Endometrial microvascular endothelial cells (primary cell): ENCODE data around the gene TYW3. TPM values are rescaled to one million over a fixed set of nuclear protein-coding genes. Genes with fewer than 3 reads are reported as not detected.
"Not testable (repeated sequence)": the region's sequence is repeated elsewhere in the genome, so short reads cannot be mapped to it uniquely, and the experiment has no call there.

Source experiments
- in situ Hi-C: cut with HindIII; loops from 2 replicates; pipeline ENCODE4 v1.10.0; 2017; ENCODE audit warnings: low sequenced_read_pairs, low pct_unique_long_range_greater_than_20kb; ENCODE audit errors: inconsistent ontology term
- total RNA-seq: library from RNA; depleted of rRNA; stranded (reverse); fragments of >200 nt; gene quantifications from one replicate; pipeline ENCODE4 v1.2.3, GENCODE V29; 2015; ENCODE audit errors: inconsistent ontology term

The TYW3 gene
- total RNA-seq, 1 donor from 2014 or later = 17.9 TPM

DNA sequence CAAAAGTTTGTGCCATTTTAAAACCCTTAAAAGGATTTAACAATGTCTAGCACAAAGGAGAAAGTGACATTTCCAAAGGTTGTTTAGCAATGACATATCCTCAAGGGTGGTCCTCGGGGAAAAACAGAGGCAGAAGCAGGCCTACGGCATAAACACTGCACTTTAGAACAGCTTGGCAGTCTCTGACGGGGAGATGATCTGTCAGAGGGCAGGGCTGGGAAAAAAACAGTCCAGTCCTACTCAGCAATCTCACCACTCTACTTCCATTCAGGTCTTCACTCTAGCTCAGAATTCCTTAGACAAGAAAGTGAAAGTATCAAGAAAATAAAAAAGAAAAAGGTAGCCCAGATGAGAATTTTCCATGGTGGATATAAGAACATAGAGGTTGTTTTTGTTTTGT is 4.2 kb upstream of the TYW3 start:
- in situ Hi-C loops = no loop called here

DNA sequence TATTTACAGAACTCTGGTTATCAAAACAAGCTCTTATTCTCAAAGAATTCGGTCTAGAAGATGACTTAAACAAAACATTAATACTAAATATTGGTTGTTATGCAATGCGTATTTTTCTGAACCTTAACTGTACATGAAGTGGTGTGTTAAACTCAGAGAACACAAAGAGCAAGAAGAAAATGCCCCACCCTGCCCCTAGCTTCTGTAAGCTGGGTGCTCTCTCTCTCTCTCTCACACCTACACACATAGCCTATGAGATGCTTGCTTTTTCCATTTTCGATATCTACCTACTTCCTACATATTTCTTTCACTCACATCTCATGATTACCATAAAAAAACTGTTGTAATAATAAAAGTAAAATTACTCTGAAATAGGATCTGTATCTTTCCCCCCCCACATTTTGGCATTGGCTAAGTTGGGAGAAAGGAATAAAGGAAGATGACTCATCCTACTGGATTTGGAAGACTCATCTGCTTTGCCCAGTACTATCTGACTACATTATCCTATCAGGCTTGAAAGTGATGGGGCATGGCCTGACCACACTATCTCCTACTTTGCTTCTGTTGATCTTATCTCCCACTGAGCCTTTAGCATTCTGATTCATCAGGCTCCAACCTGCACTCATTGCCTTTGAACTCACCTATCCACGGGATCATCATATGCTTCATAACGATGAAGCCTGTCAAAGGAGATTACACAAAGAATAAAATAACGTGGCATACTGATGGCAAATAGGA is 3.0 kb upstream of the TYW3 start:
- in situ Hi-C loops = no loop called here

DNA sequence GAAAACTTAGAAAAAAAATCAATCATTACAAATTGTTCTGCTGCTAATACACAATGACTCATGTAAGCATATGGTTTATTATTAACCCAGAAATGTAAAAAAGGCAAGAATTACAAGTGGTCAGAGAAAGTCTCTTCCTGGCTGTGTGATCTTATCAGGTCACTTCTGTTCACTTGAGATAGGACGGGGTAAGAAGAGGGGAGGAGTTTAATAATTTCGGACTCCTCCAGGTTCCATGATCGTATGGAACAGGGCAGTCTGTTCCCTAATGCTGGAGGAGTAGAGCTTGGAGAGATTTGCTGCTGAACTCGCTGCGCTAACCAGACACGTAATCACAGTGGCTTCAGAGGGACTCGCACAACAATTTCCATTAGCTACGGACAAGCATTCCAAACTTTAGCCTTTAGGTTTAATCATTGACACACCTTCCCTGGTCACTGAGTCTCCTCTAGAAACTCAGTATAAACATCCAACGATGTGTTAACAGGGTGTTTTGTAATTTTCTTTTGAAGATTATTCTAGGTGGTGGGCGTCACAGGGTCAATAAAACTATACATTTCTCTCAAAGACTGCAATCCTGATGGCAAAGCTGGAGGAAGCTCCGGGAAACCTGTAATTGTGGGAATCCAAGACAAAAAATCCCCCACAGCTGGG is 1.4 kb upstream of the TYW3 start:
- in situ Hi-C loops = no loop called here

DNA sequence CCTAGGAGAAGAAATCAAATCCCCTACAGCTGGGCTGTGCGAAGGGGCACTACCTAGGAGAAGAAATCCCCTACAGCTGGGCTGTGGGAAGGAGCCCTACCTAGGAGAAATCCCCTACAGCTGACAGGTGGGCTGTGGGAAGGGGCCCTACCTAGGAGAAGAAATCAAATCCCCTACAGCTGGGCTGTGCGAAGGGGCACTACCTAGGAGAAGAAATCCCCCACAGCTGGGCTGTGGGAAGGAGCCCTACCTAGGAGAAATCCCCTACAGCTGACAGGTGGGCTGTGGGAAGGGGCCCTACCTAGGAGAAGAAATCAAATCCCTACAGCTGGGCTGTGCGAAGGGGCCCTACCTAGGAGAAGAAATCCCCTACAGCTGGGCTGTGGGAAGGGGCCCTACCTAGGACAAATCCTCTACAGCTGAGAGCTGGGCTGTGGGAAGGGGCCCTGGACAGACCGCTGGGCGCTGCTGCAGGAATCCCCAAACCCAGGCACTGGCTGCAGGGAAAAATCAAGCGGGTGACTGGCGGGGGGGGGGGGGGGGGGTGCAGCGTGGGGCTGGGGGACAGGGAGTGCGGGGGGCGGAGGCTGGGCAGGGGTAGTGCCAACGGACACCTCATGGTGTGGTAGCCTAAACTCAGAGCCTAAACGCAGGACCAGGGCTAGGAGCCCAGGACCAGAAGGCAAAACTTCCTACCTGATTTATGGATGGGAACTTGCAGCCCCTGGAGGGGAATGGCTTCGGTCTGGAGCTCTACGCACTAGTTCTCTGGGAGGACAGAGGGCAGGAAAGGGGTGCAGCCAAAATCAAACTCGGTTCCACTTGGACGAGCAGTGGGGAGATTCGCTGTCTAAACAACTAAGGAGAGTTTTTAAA is 643 bp upstream of the TYW3 start:
- in situ Hi-C loops = not testable (repeated sequence)

DNA sequence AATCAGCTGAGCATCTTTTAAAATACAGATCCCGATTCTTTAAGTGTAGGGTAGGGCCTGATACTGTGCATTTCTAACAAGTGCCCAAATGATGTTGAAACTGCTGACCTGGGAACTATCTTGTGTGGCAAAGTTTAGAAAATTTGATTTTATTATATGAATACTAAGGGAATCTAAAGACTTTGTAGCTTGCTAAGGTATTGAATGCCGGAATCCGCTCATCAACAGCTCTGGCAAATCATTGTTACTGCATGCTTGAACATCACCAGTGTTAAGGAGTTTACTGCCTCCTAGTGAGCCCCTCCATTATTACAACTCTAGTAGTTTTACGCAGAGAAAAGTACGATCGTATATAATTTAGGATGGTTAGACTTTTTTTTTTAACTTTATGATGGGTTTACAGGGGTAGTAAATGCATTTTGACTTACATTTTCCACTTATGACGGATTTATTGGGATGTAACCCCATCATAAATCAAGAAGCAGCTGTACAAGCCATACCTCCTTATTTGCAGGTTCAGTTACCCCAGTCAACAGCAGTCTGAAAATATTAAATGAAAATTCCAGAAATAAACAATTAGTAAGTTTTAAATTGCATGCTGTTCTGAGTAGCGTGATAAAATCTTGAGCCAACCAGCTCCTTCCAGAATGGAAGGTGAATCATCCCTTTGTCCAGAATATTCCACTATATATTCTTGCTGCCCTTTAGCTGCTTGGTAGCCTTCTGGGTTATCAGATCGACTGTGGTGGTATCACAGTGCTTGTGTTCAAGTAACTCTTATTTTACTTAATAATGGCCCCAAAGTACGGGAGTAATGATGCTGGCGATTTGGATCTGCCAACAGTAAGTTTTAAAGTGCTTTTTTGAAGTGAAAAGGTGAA is 892 bp downstream of the TYW3 start:
- in situ Hi-C loops = no loop called here

DNA sequence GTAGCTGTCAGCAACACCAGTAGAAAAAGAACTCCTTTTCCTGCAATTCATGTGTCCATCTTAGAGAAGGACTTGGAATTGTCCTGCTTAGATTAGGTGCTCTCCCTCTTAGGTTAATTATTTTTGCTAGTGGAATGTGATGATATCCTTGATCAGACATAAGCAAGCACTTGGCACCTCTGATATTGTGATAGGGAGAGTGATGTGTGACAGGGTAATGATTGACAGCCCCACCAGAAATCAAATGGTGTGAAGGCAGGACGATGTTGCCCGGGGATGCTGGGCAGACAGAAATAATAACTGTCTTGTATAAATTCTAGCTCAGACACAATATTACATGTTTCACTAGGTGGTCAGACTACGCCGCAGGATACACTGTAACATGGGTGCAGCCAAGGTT is 4.4 kb downstream of the TYW3 start:
- in situ Hi-C loops = no loop called here

DNA sequence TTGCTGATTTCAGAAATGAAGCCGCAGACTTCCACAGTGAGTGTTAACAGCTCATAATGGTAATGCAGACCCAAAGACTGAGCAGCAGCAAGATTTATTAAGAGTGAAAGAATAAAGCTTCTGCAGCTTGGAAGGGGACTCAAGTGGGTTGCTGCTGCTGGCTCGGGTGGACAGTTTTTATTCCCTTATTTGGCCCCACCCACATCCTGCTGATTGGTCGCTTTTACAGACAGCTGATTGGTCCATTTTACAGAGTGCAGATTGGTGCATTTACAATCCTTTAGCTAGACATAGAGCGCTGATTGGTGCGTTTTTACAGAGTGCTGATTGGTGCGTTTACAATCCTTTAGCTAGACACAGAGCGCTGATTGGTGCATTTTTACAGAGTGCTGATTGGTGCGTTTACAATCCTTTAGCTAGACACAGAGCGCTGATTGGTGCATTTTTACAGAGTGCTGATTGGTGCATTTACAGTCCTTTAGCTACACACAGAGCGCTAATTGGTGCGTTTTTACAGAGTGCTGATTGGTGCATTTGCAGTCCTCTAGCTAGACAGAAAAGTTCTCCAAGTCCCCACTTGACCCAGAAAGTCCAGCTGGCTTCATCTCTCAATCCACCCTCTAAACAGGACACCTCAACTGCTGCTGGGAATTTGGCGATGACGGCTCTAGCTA is 7.5 kb downstream of the TYW3 start:
- in situ Hi-C loops = not testable (repeated sequence)

DNA sequence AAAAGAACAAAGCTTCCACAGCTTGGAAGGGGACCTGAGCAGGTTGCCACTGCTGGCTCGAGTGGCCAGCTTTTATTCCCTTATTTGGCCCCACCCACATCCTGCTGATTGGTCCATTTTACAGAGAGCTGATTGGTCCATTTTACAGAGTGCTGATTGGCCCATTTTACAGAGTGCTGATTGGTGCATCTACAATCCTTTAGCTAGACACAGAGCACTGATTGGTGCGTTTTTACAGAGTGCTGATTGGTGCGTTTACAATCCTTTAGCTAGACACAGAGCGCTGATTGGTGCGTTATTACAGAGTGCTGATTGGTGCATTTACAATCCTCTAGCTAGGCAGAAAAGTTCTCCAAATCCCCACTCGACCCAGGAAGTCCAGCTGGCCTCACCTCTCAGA is 12.3 kb downstream of the TYW3 start:
- in situ Hi-C loops = not testable (repeated sequence)

DNA sequence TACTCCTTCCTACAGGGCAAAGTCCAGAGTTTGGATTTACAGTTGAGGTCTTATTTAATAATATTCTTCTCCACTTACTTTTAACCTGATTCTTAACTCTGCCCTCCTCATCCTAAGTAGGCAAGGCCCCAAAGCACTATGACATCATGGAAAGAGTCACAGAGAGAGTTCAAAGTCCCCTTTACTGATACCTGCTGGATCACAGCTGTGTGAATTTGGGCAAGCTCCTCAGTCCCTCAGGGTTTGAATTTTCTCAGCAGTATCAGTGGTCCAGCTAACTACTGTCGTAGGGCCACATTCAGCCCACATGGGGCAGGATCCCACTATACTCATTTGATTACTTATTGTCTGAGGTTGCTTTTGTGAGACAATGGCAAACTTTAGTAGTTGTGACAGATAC is 16.0 kb downstream of the TYW3 start:
- in situ Hi-C loops = no loop called here

DNA sequence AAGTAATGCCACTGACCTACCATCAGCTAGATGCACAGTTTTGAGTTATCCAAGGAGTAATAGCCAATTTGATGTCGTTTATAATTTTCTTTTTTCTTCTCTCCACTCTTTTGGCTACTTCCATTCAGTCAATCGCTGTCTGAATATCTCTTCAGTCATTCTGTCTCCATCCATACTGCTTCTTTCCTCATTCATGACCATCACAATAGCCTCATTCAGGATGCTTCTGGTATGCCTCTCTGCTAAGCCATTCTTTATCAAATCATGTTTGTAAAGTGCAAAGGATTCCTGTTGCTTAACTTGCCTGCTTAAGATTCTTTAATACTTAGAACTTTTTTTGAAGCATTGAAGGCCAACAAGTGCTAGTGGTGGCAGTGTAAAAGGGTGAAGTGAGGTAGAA is 20.2 kb downstream of the TYW3 start:
- in situ Hi-C loops = no loop called here

DNA sequence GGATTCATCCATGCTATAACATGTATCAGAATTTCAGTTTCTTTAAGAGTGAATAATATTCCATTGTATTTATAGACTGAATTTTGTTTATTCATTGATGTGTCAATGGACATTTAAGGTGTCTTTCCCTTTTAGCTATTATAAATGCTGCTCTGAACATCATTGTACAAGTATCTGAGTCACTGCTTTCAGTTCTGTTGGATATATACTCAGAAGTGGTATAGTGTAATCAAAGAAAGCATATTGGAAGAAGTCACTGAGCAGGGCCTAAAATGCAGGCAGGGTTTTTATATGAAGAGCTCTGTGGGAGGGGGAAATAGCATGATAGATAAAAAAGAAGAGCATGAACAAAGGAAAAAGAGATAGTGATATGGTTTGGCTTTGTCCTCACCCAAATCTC is 22.5 kb downstream of the TYW3 start:
- in situ Hi-C loops = no loop called here

DNA sequence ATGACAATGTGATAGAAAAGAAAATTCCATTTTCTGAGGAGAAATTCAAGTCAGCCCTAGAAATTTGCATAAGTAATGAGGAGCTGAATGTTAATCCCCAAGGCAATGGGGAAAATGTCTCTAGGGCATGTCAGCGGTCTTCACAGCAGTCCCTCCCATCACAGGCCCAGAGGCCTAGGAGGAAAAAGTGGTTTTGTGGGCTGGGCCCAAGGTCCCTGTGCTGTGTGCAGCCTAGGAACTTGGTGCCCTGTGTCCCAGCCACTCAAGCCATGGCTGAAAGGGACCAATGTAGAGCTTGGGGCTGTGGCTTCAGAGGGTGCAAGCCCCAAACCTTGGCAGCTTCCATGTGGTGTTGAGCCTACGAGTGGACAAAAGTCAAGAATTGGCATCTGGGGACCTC is 23.7 kb downstream of the TYW3 start:
- in situ Hi-C loops = not testable (repeated sequence)

DNA sequence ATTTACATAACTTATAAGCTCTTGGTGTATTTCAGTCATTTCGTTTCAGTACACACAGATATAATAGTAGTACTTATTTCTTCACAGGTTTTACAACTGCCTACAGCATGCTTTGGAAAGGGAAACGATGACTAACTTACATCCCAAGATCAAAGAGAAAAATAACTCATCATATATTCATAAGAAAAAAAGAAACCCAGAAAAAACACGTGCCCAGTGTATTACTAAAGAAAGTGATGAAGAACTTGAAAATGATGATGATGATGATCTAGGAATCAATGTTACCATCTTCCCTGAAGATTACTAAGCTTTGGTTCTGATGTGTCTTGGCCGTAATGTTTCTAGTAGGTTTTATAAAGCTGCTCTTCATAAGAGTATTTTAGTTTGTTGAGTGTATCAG is 30.9 kb downstream of the TYW3 start:
- in situ Hi-C loops = no loop called here

DNA sequence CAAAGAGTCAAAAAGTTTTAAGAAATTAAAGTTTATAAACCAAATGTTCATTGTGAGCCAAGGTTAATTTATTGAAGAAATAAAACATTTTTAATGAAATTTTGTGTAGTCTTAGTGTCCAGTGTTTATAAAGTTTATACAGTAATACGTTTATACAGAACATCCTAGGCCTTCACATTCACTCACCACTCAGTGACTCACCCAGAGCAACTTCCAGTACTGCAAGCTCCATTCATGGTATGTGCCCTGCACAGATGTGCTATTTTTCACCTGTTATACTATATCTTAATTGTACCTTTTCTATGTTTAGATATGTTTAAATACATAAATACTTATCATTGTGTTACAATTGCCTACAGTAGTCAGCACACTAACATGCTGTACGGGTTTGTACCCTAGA is 33.6 kb downstream of the TYW3 start:
- in situ Hi-C loops = no loop called here

DNA sequence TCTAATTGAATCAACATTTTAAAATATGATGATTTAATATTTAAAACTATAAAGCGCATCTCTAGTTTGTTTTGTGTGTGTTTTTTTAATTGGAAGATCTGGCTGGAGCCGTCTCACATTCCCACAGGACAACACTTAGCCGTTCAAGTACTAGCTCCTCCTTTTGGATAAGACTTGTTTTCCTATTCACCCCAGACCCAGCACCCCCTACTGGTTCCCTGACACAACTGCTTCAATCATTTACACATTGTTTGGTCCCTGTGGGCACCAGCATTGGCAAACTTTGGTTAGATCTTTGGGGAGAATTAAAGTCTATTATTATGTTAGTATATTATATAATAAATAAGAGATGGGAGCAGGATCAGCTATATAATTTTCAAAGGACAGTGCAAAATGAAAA is 34.5 kb downstream of the TYW3 start:
- in situ Hi-C loops = no loop called here

DNA sequence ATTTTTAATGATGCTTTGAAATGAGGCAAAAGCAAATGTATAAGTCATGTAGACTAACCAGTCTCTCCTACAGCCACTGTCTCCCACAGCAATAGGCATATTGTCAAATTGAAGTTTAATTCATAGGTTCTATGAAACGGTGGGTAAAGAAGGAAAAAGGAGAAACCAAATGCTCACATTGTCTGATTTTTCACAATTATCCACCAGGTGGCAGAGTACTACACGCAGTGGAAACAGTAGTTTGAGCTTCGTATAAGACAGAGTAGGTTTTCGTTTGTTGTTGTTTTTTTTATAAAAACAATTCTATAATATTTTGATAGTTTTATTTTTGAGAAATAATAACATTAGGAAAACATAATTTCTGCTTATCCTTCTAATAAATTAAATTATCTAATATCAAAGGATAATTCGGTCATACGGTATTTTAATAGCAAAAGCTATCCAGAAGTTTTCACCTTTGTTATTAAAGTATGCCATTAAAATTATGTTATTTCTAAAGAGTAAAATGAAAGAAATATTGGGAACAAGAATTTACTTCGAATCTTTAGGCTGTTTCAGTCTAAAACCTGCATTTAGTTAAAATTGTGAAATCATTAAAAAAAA is 39.1 kb downstream of the TYW3 start:
- in situ Hi-C loops = no loop called here

DNA sequence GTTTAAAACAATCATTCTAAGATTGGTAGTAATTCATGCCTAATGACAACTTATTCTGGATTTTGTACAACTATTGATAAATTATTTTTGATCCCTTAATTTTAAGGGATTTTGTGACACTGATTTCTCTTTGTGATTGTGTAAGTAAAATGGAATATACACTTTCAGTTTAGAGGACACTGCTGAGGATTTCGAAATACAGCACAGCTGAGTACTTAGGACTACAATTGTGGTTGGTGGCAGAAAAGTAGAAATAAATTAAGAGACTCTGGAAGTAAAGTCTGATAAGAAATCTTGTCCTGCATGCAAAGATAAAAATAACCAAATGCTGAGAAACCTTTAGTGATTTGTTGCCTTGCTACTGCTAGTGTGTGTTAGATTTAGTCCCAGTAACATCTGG is 40.0 kb downstream of the TYW3 start:
- in situ Hi-C loops = no loop called here

DNA sequence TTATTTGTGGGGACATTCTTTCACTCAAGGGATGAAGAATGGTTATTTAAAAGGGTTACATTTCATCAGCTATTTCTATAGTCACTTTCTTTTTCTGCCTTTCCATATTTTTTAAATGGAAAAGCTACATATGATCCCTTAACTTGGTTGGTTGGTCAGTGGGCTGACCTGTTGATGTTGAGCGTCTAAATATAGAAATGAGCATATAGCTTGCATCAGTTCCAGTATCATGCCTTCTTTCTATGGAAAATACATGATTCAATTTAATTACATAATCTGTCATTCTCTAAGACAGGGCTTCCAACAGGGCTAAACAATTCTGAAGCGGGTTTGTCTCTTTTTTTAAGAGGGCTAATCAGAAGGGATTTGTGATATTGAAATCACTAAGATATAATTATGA is 40.6 kb downstream of the TYW3 start:
- in situ Hi-C loops = no loop called here
